GM13976 (cell line): ENCODE data around the gene CD177.
"Not testable (repeated sequence)": the region's sequence is repeated elsewhere in the genome, so short reads cannot be mapped to it uniquely, and the experiment has no call there.

Experiments
- DNase-seq: peaks from one replicate; pipeline ENCODE4 v3.0.0; 2012; ENCODE audit warnings: low spot score
- in situ Hi-C: fragments of 300-500 bp; cut with MboI; formaldehyde crosslinking; loops from one replicate; pipeline ENCODE4 v1.12.0; 2022; ENCODE audit warnings: low sequenced_read_pairs, mixed read lengths, inconsistent platforms; ENCODE audit not compliant: unreplicated experiment
- TF ChIP-seq, protein P1 (sequence below): IDR thresholded peaks from 2 replicates; pipeline ENCODE4 v1.5.1; 2012; ENCODE audit warnings: borderline replicate concordance, mild to moderate bottlenecking; ENCODE audit not compliant: insufficient read depth; ENCODE audit errors: extremely low read depth, missing control alignments, control extremely low read depth

CD177 gene

GRCh38 chr19:43371909-43372308 lies 18.4 kb downstream of the CD177 start:
- TF ChIP-seq, protein P1, sequence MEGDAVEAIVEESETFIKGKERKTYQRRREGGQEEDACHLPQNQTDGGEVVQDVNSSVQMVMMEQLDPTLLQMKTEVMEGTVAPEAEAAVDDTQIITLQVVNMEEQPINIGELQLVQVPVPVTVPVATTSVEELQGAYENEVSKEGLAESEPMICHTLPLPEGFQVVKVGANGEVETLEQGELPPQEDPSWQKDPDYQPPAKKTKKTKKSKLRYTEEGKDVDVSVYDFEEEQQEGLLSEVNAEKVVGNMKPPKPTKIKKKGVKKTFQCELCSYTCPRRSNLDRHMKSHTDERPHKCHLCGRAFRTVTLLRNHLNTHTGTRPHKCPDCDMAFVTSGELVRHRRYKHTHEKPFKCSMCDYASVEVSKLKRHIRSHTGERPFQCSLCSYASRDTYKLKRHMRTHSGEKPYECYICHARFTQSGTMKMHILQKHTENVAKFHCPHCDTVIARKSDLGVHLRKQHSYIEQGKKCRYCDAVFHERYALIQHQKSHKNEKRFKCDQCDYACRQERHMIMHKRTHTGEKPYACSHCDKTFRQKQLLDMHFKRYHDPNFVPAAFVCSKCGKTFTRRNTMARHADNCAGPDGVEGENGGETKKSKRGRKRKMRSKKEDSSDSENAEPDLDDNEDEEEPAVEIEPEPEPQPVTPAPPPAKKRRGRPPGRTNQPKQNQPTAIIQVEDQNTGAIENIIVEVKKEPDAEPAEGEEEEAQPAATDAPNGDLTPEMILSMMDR, result no peak
- no peak for DNase-seq
- in situ Hi-C loops, result no loop called here

GRCh38 chr19:43372462-43372861 lies 19.0 kb downstream of the CD177 start:
- no peak for DNase-seq
- in situ Hi-C loops, result no loop called here
- TF ChIP-seq, protein P1, result no peak

DNA sequence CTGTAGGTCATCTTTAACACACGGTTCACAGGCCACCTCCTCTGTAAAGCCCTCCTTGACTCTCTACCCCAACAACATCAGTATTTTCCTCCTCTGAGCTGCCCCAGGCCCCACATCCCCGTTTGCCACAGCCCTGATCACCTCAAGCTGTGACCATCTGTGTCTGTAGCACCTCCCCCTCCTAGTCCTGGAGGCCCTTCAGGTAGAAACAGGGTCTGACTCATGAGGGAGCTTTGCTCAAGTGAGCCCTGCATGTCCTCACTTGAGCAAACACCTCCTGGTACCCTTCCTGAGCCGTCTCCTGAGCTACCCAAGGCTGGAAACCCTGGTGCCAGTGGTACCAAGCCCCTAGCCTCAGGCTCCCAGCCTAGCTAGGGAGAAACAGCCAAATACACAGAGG lies 24.1 kb downstream of the CD177 start:
- in situ Hi-C loops, DNase-seq: not testable (repeated sequence)

GRCh38 chr19:43380008-43380407 lies 26.5 kb downstream of the CD177 start:
- TF ChIP-seq, protein P1, result no peak
- in situ Hi-C loops, result no loop called here
- DNase-seq, result no peak

- peak; percentile 38 for DNase-seq
- TF ChIP-seq, protein P1, result no peak
- in situ Hi-C loops, result no loop called here
These were observed 27.4 kb downstream of the CD177 start for GRCh38 chr19:43380771-43381386.

- DNase-seq, in situ Hi-C loops: not testable (repeated sequence)
These were observed 29.2 kb downstream of the CD177 start for GRCh38 chr19:43382586-43383216.

- DNase-seq, in situ Hi-C loops: not testable (repeated sequence)
These were observed 29.8 kb downstream of the CD177 start for GRCh38 chr19:43383254-43383653.

GRCh38 chr19:43383759-43384158 lies 30.3 kb downstream of the CD177 start:
- in situ Hi-C loops, DNase-seq: not testable (repeated sequence)

DNA sequence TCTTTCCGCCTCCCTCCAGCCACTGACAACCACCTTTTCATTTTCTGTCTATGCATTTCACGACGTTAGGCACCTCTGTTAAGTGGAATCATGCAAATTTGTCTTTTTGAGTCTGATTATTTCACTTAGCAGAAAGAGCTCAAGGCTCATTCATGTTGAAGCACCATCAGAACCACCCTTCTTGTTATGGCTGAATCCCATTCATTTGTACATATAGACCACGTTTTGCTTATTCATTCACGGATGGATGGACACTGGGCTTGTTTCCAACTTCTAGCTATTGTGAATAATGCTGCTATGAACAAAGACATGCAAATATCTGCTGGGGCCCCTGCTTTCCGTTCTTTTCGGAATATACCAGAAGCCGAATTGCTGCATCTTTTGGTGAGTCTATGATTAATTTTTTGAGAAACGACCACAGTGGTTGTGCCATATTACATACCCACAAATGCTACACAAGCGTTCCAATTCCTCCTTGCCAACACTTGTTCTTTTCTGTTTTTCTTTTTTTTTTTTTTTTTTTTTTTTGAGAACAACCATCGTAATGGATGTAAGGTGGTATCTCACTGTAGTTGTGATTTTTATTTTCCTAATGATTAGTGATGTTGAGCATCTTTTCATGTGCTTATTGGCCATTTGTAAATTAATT lies 37.5 kb downstream of the CD177 start:
- in situ Hi-C loops, DNase-seq: not testable (repeated sequence)

GRCh38 chr19:43391552-43391935 lies 38.1 kb downstream of the CD177 start:
- DNase-seq, in situ Hi-C loops: not testable (repeated sequence)

DNA sequence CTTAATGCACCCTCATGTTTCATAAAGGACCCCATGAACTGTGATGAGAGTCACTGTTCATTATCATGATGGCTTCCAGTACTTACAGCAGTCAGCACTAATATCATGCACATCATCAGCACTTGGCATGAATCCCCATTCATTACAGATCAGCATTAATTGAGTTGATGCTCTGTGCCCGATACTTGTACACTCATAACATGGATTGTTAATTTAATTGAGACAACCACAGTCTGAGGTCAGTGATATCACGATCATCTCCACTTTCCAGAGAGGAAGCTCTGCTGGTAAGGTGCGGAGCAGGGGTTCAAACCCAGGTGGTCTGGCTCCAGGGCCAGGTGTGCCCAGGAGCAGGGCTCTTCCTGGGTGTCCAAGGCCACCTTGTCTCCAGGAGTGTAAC lies 40.0 kb downstream of the CD177 start:
- DNase-seq, in situ Hi-C loops: not testable (repeated sequence)
